WI38 (cell line): ENCODE results near the gene GCK.

Experiments
- H3K4me3 ChIP-seq: 2 replicates; pipeline ENCODE4 v1.5.1; 2011; ENCODE audit warnings: low read depth, mild to moderate bottlenecking, control low read depth, low read length
- TF ChIP-seq, protein P1 (sequence below): IDR thresholded peaks from 2 replicates; pipeline ENCODE4 v1.5.1; 2012; ENCODE audit warnings: low read depth, mild to moderate bottlenecking, control low read depth, low read length

The GCK gene

DNA sequence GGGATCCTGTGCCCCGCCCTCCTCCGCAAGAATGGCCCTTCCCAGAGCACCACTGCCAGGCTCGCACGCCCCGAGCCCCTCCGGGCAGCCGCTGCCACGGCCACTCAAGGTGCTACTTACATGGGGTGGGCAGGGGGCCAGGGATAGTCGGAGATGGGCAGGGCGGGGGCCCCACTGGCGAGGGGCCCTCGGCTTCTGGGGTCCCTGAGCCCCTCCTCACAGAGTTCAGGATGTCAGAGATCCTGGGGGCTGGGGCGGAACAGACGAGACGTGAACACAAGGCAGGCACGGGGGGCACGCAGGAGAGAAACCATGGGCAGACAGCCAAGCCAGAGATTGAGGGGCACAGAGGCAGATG lies 37.1 kb upstream of the GCK start:
- no peak overlapping the region for H3K4me3 ChIP-seq
- TF ChIP-seq, protein P1, sequence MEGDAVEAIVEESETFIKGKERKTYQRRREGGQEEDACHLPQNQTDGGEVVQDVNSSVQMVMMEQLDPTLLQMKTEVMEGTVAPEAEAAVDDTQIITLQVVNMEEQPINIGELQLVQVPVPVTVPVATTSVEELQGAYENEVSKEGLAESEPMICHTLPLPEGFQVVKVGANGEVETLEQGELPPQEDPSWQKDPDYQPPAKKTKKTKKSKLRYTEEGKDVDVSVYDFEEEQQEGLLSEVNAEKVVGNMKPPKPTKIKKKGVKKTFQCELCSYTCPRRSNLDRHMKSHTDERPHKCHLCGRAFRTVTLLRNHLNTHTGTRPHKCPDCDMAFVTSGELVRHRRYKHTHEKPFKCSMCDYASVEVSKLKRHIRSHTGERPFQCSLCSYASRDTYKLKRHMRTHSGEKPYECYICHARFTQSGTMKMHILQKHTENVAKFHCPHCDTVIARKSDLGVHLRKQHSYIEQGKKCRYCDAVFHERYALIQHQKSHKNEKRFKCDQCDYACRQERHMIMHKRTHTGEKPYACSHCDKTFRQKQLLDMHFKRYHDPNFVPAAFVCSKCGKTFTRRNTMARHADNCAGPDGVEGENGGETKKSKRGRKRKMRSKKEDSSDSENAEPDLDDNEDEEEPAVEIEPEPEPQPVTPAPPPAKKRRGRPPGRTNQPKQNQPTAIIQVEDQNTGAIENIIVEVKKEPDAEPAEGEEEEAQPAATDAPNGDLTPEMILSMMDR, result no peak

DNA sequence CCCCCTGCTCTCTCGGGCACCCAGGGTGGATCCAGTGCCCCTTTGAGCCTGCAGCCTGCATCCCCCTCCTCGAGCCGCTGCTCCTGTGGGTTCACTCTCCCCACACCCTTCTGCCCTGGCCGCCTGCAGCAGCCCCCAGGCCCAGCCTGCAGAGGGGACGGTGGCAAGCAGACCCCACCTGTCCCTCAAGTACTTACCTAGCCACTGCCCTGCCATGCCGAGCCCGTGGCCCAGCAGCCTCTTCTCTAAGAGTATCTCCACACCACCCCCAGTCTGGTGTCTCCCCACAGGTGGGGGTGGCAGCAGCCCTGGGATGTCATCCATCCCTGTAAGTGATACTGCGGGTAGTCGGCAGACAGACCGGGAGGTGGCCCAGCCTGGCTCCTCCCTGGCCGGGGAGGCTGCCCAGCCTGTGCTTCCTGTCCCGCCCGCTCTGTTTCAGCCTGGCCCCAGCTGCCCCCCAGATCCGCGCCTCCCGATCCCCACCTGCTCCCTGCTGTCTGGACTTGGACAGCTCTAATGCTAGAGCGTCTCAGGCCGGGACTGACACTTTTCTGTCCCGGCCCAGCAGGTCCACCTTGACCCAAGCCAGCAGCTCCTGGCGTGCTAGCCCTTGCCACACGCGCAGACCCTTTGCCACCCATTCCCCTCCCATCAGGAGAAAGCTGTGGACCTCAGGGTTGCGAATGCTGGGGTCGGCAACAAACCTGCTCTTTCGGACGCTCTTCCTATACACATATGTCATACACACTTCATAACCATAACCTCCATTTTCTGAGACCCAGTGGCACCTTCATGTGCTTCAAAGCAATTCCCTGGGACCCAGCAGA lies 36.5 kb upstream of the GCK start:
- TF ChIP-seq, protein P1, result no peak
- H3K4me3 ChIP-seq, result no peak overlapping the region

DNA sequence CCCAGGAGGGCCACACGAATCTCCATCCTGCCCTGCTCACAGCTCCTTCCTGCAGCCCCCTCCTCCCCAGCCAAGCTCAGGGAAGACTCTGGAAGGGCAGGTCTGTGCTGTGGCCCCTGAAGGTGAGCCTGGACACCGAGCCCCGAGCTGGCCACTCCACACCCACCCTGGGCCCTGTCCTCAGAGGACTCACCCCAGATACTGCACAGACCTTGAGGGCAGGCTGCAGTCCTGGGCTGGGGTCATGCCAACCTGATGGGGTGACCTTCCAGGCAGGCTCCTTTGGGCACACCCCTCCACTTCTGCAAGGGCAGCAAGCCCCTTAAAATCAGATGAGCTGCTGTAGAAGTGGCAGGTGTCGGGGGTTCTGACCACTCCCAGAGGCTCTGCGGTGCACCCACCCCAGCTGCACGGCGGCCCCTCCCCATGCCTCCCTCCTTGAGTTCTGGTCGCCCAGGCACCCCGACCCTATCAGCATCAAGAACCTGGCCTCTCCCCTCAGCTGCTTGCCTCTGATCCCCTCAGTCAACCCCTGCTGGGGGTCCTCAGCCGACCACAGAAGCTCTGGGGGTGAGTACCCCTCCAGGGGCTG lies 35.8 kb upstream of the GCK start:
- TF ChIP-seq, protein P1, result no peak
- no peak overlapping the region for H3K4me3 ChIP-seq

DNA sequence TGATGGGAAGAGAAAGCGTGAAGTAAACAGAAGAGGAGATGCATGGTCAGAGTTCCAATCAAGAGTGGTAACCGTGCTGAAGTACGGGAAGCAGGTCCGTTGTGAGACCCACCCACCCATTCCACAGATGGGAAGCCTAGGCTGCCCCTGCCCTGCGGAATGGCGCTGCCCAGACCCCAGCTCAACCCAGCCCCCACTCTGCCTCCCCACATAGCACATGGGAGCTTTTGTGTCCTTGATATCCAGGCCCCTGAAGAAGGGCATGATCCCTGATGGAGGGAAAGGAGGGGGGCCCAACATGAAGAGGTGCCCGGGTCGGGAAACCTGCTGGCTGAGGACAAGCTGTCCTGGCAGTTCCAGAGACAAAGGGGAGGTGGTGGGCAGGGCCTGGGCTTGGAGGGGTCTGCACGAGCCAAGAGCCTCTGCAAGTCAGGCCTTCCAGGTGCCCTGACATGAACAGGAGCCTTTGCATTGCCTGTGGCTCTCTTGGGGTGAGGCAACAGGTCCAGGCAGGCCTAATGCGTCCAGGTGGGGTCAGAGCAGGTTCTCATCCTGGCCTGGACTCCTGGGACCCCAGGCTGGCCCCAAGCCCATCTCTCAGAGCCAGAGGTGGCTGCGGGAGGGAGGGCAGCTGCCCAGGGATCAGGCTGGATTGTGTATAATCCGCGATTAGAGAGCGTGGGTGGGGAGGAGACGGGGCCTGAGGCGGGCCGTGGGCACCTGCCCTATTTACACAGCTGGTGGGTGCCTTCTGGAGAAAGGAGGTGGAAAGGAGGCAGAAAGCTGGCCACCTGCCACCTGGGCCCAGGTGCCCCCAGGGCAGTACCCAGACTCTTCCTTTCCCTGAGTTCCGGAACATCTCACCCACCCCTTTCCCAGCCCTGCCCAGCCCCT lies 35.1 kb upstream of the GCK start:
- no peak overlapping the region for H3K4me3 ChIP-seq
- TF ChIP-seq, protein P1, result no peak

DNA sequence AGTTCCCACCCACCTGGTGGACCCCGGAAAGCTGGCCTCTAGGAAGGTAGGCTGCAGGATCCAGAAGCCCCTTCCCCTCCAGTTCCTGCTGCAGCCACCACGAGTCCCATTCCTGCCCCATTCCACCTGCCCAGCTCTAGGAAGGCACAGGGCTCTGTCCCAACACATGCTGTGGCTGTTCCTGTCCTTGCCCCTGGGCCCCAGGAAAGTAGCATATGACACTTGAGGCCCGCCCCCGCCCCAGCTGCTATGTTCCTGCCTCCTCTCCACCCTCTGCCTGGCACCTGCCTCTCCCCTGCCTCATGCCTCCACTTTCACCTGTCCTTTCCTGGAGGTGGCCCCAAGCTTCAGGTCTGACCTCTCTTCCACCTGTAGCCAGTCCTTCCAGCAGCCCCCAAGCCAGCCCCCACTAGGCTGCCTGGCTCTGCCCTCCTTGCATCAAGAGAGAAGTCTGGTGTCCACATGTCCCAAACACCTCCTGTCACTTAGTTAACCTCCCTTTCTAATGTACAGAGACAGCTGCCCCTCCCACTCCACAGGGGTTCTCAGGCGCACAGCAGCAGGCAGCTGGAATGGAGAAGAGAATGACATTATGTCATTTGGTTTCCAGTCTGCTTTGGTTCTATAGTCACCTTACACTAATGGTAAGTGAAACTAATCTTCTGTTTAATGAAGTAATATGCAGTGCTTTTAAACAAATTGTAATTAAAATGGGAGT lies 34.3 kb upstream of the GCK start:
- TF ChIP-seq, protein P1, result no peak
- no peak overlapping the region for H3K4me3 ChIP-seq

DNA sequence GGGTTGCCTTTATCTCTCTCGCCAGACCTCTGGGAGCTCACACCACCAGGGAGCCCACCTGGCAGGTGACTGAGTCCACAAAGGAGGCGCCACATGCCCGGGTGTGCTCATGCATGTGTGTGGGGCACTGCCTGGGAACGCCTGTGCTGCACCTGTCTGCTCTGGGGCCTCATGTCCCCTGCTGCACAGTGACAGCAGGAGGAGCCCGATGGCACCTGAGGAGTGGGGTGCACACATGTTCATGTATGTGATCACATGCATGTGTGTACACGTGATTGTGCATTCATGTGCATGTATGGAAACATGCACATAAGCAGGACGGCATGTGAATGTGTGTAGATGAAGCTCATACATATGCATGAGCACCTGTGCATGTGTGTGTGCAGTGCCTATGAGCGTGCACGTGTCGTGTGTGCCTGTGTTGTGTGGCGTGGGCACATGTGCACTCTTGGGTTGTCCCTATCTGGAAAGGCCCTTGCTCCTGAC lies 33.6 kb upstream of the GCK start:
- H3K4me3 ChIP-seq, result no peak overlapping the region
- TF ChIP-seq, protein P1, result no peak
